IgD-negative memory B cell (primary cell): ENCODE results near the gene CTRL. TPM values are rescaled to one million over a fixed set of nuclear protein-coding genes. Genes with fewer than 3 reads are reported as not detected.

Experiments used
- H3K27ac Mint-ChIP-seq, 3 donors: one replicate each; pipeline ENCODE4 v1.8.0; 2020 to 2022; ENCODE audit warnings: mild to moderate bottlenecking in 3 of 3, mixed read lengths in 3 of 3, moderate library complexity in 1 of 3
- H3K27me3 Mint-ChIP-seq: one replicate; pipeline ENCODE4 v1.8.0; 2021; ENCODE audit warnings: mixed read lengths
- H3K36me3 Mint-ChIP-seq: one replicate; pipeline ENCODE4 v1.8.0; 2020; ENCODE audit warnings: mild to moderate bottlenecking, mixed read lengths
- H3K4me1 Mint-ChIP-seq, 3 donors: one replicate each; pipeline ENCODE4 v1.8.0; 2020 to 2022; ENCODE audit warnings: mixed read lengths in 3 of 3, mild to moderate bottlenecking in 1 of 3
- H3K4me3 Mint-ChIP-seq, 4 donors: one replicate each; pipeline ENCODE4 v1.8.0; 2020 to 2022; ENCODE audit warnings: mild to moderate bottlenecking in 4 of 4, mixed read lengths in 4 of 4, moderate library complexity in 3 of 4
- H3K9me3 Mint-ChIP-seq, 3 donors: one replicate each; pipeline ENCODE4 v1.8.0; 2020 to 2021; ENCODE audit warnings: mixed read lengths in 3 of 3, mild to moderate bottlenecking in 1 of 3
- polyA plus RNA-seq: library from polyadenylated mRNA; unstranded; fragments of 300-500 nt; fragmentation: Illumina TruSeq; gene quantifications from one replicate; pipeline ENCODE4 v1.2.3, GENCODE V29; 2021

Gene CTRL
- polyA plus RNA-seq, 1 donor from 2014 or later: 2.1 TPM

GRCh38 chr16:67910158-67910557 is 21.5 kb downstream of the CTRL start:
- no peaks in the 10 kb centered on the region for H3K9me3 Mint-ChIP-seq
- H3K4me1 Mint-ChIP-seq: peaks cover 3 to 4% (median 3%) of the 10 kb centered on the region in 3 donors
- no peaks in the 10 kb centered on the region for H3K27me3 Mint-ChIP-seq
- H3K27ac Mint-ChIP-seq: no peak overlapping the region
- no peak overlapping the region for H3K4me3 Mint-ChIP-seq
- H3K36me3 Mint-ChIP-seq: peaks cover 3% of the 10 kb centered on the region

DNA sequence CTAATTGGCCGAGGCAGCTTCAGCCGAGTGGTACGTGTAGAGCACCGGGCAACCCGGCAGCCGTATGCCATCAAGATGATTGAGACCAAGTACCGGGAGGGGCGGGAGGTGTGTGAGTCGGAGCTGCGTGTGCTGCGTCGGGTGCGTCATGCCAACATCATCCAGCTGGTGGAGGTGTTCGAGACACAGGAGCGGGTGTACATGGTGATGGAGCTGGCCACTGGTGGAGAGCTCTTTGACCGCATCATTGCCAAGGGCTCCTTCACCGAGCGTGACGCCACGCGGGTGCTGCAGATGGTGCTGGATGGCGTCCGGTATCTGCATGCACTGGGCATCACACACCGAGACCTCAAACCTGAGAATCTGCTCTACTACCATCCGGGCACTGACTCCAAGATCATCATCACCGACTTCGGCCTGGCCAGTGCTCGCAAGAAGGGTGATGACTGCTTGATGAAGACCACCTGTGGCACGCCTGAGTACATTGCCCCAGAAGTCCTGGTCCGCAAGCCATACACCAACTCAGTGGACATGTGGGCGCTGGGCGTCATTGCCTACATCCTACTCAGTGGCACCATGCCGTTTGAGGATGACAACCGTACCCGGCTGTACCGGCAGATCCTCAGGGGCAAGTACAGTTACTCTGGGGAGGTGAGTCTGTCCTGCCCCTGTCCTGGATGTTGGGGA is 22.5 kb downstream of the CTRL start:
- no peaks in the 10 kb centered on the region for H3K9me3 Mint-ChIP-seq
- peaks cover 3 to 5% (median 3%) of the 10 kb centered on the region in 3 donors for H3K4me1 Mint-ChIP-seq
- peak overlapping the region in 1 of 3 donors; percentile 71 for H3K27ac Mint-ChIP-seq
- H3K27me3 Mint-ChIP-seq: no peaks in the 10 kb centered on the region
- peaks cover 3% of the 10 kb centered on the region for H3K36me3 Mint-ChIP-seq
- no peak overlapping the region for H3K4me3 Mint-ChIP-seq

- H3K27ac Mint-ChIP-seq: no peak overlapping the region
Observed at GRCh38 chr16:67907397-67908180, 24.1 kb downstream of the CTRL start.

DNA sequence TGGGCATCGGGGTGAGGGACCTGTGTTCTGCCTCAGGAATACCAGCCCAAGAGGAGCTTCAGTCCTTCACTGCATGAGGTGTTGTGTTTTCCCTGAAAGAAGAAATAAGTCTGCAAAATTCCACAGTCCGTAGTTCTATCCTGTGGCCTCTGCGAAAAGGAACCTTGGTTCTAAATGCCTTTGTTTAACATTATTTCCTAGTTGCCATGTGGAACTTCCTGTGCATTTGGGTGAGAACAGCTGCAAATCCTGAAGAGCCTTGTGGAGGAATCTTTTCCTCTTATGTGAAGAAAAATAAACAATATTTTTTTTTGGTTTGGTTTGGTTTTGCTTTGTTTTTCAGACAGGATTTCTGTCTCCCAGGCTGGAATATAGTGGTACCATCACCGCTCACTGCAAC is 28.8 kb downstream of the CTRL start:
- H3K4me3 Mint-ChIP-seq: no peak overlapping the region
- H3K36me3 Mint-ChIP-seq: no peaks in the 10 kb centered on the region
- H3K4me1 Mint-ChIP-seq: peaks cover 0 to 9% (median 4%) of the 10 kb centered on the region in 3 donors
- no peaks in the 10 kb centered on the region for H3K9me3 Mint-ChIP-seq
- H3K27me3 Mint-ChIP-seq: no peaks in the 10 kb centered on the region
- H3K27ac Mint-ChIP-seq: no peak overlapping the region

More at GRCh38 chr16:67907397-67908180, 24.1 kb downstream of the CTRL start:
- H3K4me3 Mint-ChIP-seq: no peak overlapping the region
- H3K9me3 Mint-ChIP-seq: no peaks in the 10 kb centered on the region
- peaks cover 3 to 5% (median 4%) of the 10 kb centered on the region in 3 donors for H3K4me1 Mint-ChIP-seq
- H3K27me3 Mint-ChIP-seq: no peaks in the 10 kb centered on the region
- H3K36me3 Mint-ChIP-seq: peaks cover 2% of the 10 kb centered on the region

GRCh38 chr16:67901734-67902133 is 29.9 kb downstream of the CTRL start:
- no peaks in the 10 kb centered on the region for H3K36me3 Mint-ChIP-seq
- no peak overlapping the region for H3K27ac Mint-ChIP-seq
- peaks cover 4 to 13% (median 5%) of the 10 kb centered on the region in 3 donors for H3K4me1 Mint-ChIP-seq
- no peaks in the 10 kb centered on the region for H3K27me3 Mint-ChIP-seq
- peak overlapping the region in 1 of 4 donors; percentile 46 for H3K4me3 Mint-ChIP-seq
- H3K9me3 Mint-ChIP-seq: no peaks in the 10 kb centered on the region

- Mint-ChIP-seq H3K9me3 (no peaks in the 10 kb centered on the region), H3K4me3 (peak overlapping the region in 2 of 4 donors; percentile 30 to 37), H3K4me1 (peaks cover 13 to 34% (median 15%) of the 10 kb centered on the region in 3 donors), H3K27ac (no peak overlapping the region), H3K36me3 (no peaks in the 10 kb centered on the region), H3K27me3 (no peaks in the 10 kb centered on the region)
Observed at GRCh38 chr16:67897231-67897630, 34.4 kb downstream of the CTRL start.

DNA sequence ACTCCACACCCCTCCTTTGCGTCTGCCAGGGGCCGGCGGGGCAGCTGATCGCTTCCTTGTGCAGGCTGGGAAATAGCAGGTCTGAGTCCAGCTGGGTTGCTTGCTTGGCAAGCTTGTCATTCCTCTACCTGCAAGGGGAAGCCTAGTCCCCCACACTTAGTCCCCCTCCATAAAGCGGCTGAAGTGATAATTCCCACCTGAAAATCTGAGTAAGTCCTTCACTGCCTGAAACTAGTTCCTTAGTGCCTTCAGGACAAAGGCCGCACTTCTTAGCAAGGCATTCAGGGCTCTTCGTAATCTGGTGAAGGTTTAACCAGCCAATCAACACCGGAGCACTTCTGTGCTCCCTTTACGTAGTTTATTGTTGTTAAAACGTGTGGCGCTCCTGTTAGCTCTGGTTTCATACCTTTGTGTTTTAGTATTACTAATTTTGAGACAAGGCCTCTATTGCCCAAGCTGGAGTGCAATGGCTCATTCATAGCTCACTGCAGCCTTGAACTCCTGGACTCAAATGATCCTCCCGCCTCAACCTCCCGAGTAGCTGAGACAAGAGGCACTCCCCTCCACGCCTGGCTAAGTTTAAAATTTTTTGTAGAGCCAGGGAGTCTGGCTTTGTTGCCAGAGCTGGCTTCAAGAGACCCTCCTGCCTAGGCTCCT is 37.8 kb downstream of the CTRL start:
- Mint-ChIP-seq H3K9me3 (no peaks in the 10 kb centered on the region), H3K36me3 (no peaks in the 10 kb centered on the region), H3K4me3 (peak overlapping the region; percentile 92 to 98 (median 96)), H3K4me1 (peaks cover 11 to 31% (median 15%) of the 10 kb centered on the region in 3 donors), H3K27ac (peak overlapping the region; percentile 82 to 89 (median 88)), H3K27me3 (no peaks in the 10 kb centered on the region)

GRCh38 chr16:67892899-67893742 is 38.5 kb downstream of the CTRL start, which contains the start of gene PSKH1:
Gene PSKH1, plus strand, starts transcription at chr16:67893254. Its CDS starts 15,496 bp downstream, at chr16:67908750.
- H3K36me3 Mint-ChIP-seq: no peaks in the 10 kb centered on the region
- no peaks in the 10 kb centered on the region for H3K27me3 Mint-ChIP-seq
- peak within 1 kb of the TSS; percentile 82 to 97 (median 88) for H3K27ac Mint-ChIP-seq
- peaks cover 11 to 31% (median 15%) of the 10 kb centered on the region in 3 donors for H3K4me1 Mint-ChIP-seq
- H3K4me3 Mint-ChIP-seq: peak within 1 kb of the TSS; percentile 92 to 98 (median 96)
- H3K9me3 Mint-ChIP-seq: no peaks in the 10 kb centered on the region

DNA sequence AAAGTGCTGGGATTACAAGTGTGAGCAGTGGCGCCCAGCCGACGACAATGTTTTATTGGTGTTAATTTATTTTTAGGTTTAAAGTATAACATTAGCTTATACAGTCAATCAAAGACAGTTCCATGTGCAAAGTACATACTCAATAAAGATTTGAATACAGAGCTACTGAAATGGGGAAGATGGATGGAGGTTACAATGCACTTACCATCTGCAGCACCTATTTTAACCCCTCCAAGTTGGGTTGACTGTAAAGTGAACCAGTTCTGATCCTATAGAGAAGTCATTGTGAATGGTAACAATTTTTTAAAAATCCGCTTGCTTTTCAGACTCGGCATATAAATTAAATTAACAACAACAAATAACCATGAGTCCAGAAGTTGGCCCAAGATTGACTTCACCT is 39.3 kb downstream of the CTRL start:
- Mint-ChIP-seq H3K4me1 (peaks cover 11 to 28% (median 15%) of the 10 kb centered on the region in 3 donors), H3K36me3 (no peaks in the 10 kb centered on the region), H3K27ac (peak overlapping the region; percentile 59 to 97 (median 85)), H3K4me3 (peak overlapping the region; percentile 92 to 98 (median 96)), H3K27me3 (no peaks in the 10 kb centered on the region), H3K9me3 (no peaks in the 10 kb centered on the region)

- Mint-ChIP-seq H3K27ac (no peak overlapping the region), H3K9me3 (no peaks in the 10 kb centered on the region), H3K4me3 (no peak overlapping the region), H3K4me1 (peaks cover 6 to 7% (median 6%) of the 10 kb centered on the region in 3 donors), H3K36me3 (no peaks in the 10 kb centered on the region), H3K27me3 (no peaks in the 10 kb centered on the region)
Observed at GRCh38 chr16:67888331-67888730, 43.3 kb downstream of the CTRL start.

- no peak overlapping the region for H3K27ac Mint-ChIP-seq
- no peak overlapping the region for H3K4me3 Mint-ChIP-seq
- peaks cover 1% of the 10 kb centered on the region for H3K36me3 Mint-ChIP-seq
Observed at GRCh38 chr16:67886387-67886786, 45.3 kb downstream of the CTRL start.

DNA sequence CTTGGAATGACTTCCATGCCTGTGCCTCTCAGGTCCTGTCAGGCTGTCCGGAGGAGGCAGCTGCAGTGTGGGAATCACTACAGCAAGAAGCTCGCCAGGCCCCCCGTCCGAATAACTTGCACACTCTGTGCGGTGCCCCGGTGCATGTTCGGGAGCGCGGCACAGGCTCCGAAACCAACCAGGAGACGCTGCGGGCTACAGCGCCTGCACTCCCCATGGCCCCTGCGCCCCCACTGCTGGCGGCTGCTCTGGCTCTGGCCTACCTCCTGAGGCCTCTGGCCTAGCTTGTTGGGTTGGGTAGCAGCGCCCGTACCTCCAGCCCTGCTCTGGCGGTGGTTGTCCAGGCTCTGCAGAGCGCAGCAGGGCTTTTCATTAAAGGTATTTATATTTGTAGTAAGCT is 45.7 kb downstream of the CTRL start:
- no peak overlapping the region for H3K27ac Mint-ChIP-seq
- H3K9me3 Mint-ChIP-seq: no peaks in the 10 kb centered on the region
- H3K4me1 Mint-ChIP-seq: no peaks in the 10 kb centered on the region
- no peak overlapping the region for H3K4me3 Mint-ChIP-seq
- peaks cover 1% of the 10 kb centered on the region for H3K36me3 Mint-ChIP-seq
- H3K27me3 Mint-ChIP-seq: no peaks in the 10 kb centered on the region

More at GRCh38 chr16:67886387-67886786, 45.3 kb downstream of the CTRL start:
- H3K9me3 Mint-ChIP-seq: no peaks in the 10 kb centered on the region
- no peaks in the 10 kb centered on the region for H3K27me3 Mint-ChIP-seq
- no peaks in the 10 kb centered on the region for H3K4me1 Mint-ChIP-seq

DNA sequence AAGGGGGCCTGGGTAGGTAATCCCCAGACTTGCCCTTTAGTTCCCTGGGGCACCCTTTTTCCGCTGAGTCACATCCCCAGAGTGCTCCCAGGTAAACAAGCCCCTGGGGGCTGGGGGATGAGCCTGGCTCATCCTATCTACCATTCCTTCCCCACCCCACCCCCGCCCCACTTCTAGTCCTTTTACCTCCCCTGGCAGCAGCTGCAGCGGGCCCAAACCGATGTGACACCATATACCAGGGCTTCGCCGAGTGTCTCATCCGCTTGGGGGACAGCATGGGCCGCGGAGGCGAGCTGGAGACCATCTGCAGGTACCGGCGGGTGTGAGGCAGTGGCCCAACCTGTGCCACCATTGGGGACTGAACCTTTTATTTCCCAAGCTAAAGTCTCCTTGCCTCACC is 46.1 kb downstream of the CTRL start:
- Mint-ChIP-seq H3K9me3 (no peaks in the 10 kb centered on the region), H3K4me3 (no peak overlapping the region), H3K27me3 (no peaks in the 10 kb centered on the region), H3K4me1 (no peaks in the 10 kb centered on the region), H3K27ac (no peak overlapping the region), H3K36me3 (peaks cover 1% of the 10 kb centered on the region)

DNA sequence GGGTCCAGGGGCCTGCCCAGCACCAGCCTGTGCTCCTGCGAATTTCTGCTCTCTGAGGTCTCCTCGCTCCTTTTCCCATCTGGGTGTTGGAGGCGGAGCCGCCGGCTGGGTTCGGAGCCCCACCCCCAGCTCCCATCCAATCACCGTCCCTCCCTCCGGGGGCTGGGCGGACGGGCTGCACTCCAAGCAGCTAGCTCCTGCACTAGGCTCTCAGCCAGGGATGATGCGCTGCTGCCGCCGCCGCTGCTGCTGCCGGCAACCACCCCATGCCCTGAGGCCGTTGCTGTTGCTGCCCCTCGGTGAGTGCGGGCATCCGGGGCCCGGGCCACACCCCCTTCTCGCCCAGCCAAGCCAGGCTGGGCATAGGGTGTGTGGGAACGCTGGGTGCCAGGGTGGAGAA is 47.0 kb downstream of the CTRL start, which contains the start of gene NRN1L:
Gene NRN1L (plus strand): TSS at position 202 of the 400 bp plus-strand sequence. CDS start 19 bp downstream, at position 221.
- Mint-ChIP-seq H3K36me3 (peaks cover 4% of the 10 kb centered on the region), H3K27me3 (no peaks in the 10 kb centered on the region), H3K9me3 (no peaks in the 10 kb centered on the region), H3K4me3 (no peak within 1 kb of the TSS), H3K4me1 (no peaks in the 10 kb centered on the region), H3K27ac (peak within 1 kb of the TSS; percentile 39 to 80 (median 67))
